GM18861 (cell line): ENCODE results near the gene RTL5.
A peak's percentile ranks its signal among the peaks of the same experiment; 100 is the strongest.
"Not testable (repeated sequence)": the region's sequence is repeated elsewhere in the genome, so short reads cannot be mapped to it uniquely, and the experiment has no call there.

ENCODE experiments used
- ATAC-seq: cut with Tn5 transposase; IDR thresholded peaks from one replicate; pipeline ENCODE4 v1.9.1; 2021; ENCODE audit not compliant: unreplicated experiment

The RTL5 gene

DNA sequence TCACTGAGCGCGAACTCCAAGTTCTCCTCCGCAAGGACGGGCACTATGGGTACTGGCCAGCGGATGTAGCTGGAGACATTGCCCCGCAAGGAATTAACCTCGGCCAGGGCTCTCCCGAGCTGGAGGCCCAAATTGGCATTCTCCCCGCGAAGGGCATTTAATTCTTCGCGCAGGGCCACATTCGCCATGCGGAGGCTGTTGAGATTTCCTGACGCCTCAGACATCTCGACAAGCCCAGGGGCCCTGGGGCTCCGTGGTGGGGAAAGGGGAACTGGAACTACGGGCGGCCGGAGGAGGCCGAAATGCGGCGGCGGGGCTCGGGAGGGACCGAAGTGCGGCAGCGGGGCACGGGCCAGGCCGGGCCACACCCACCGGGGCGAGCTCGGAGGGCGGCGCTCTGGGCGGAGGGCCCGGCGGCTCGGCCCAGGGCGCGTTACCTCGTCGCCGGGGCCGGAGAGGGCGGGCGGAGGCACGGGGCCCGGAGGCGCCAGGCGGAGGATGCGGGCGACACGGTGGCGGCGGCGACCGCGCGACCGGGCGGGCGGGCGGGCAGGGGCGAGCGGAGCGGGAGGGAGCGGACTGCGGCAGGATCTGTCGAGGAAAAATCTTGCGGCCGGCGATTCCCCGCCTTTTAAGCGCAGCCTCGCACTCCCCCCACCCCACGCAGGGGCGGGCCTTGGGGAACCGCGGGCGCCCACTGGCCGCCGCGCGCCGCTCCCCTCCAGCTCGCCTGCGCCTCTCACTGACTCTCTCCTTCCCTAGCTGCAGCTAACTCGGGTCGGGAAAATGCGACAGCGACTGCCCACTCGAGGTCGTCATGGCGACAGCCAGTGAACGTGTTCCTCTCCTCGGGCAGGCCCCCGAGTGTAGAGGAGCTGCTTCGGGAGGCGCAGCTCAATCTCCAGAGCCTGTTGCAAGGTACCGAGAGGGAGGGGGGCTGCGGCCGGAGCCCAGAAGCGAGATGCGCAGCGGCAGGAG, at the start of gene RTL5:
TSS of gene RTL5 (minus strand) at position 599 of the 978 bp plus-strand sequence.
- ATAC-seq, result peak; percentile 53

DNA sequence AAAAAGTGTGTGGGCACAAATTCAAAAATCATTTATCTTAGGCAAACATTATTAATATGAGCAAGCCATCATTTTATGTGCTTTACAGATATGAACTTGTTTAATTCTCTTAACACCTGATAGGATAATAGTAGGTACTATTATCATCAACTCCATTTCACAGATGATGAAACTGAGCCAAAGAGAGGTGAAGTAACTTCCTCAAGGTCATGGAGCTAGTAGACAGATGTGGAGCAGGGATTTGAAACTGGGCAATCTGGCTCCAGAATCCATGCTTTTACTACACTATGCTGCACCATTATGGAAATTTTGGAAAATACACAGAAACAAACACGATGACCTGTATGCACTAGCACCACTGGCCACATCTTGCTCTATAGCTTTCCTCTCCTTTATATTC, 48.8 kb upstream of the RTL5 start:
- no peak for ATAC-seq

- ATAC-seq, result no peak
Measured at GRCh38 chrX:72176981-72177380, 45.3 kb upstream of the RTL5 start.

- not testable (repeated sequence) for ATAC-seq
Measured at GRCh38 chrX:72176289-72176688, 44.6 kb upstream of the RTL5 start.

DNA sequence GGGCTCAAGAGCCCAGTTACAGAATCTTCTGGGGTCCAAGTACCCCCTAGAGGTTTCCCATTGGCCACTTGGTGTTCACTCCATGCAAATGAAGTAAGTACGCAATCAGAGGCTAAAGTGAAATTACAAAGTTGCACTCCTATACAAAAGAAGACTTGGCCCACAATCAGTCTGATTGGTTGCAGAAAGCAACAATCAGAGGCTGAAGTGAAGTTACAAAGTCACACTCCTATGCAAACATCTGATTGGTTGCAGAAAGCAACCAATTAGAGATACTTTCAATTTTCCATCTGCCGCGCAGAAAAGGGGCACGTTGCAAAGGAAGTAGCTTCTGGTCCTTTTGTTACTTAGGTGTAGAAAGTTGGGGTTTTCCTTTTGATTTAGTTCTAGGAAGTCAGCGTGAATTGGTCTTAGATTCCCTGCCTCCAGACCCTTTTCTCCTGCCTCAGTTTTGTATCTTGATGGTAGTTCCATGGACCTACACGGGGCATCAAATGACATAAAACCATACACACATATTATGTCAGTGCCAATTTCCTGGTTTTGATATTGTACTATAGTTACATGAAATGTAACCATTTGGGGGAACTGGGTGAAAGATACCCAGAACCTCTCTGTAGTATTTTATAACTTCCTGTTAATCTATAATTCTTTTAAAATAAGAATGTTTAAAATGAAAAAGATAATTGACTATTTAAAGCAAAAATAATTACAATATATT, 37.5 kb upstream of the RTL5 start:
- no peak for ATAC-seq

DNA sequence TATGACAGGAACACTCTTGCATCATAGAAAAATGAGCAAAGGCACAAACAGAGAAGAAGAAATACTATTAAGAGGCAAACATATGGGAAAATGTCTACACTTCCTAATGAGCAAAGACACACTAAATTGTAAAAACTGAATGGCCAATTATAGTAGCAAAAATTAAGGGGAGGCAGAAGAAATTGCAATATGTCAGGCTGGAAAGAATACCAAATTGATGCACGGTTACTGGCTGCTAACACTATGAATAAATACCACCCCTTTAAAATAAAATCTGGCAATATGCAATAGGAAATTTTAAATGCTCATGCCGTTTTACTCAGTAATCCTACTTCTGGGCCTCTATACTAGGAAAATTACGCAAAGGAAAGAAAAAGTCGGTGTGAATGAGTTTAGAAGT, 33.8 kb upstream of the RTL5 start:
- ATAC-seq, result no peak

DNA sequence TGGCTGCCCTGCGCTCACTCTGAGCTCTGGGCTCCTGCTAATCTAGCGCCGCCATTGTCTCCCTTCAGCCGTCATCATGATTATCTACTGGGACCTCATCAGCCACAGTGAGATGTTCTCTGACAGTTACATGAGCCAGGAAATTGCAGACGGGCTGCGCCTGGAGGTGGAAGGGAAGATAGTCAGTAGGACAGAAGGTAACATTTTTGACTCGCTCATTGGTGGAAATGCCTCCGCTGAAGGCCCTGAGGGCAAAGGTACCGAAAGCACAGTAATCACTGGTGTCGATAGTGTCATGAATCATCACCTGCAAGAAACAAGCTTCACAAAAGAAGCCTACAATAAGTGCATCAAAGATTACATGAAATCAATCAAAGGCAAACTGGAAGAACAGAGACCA, 28.1 kb upstream of the RTL5 start:
- ATAC-seq, result no peak

GRCh38 chrX:72158773-72159172, 27.1 kb upstream of the RTL5 start:
- no peak for ATAC-seq

DNA sequence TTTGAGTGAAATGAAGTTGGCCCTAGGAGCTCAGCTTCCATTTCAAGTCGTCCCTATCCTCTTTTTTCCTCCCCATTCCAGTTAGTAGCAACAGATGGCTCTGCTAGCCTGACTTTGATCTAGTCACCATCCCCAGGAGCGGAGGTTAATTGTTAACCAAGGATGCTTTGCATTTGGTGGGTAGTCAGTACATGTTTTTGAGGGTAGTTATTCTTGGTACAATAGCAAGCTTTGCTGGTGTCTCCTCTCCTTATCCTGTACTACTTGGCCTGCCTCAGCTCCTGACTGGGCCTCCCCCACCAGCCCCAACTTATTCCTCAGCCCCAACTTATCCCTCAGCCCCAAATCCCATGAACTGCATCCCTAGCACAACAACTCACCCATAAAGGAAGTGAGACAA, 14.8 kb upstream of the RTL5 start:
- ATAC-seq, result no peak

GRCh38 chrX:72145181-72145580, 13.5 kb upstream of the RTL5 start:
- no peak for ATAC-seq

DNA sequence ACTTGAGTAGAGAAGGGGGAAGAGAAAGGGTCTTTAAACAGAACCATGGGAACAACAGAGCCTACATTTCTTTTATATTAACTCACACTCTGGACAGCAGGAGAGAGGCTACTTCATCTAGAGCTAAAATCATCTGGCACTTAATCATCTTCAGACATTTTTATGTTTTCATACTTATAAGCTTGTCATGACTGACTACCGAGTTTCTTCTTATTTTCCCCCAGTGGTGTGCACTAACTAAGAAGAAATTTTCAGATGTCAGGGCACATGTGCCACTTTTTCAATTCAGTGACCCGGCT, 11.8 kb upstream of the RTL5 start:
- ATAC-seq, result no peak

GRCh38 chrX:72142794-72143608, 11.3 kb upstream of the RTL5 start:
- ATAC-seq, result no peak

GRCh38 chrX:72142094-72142793, 10.5 kb upstream of the RTL5 start:
- no peak for ATAC-seq

DNA sequence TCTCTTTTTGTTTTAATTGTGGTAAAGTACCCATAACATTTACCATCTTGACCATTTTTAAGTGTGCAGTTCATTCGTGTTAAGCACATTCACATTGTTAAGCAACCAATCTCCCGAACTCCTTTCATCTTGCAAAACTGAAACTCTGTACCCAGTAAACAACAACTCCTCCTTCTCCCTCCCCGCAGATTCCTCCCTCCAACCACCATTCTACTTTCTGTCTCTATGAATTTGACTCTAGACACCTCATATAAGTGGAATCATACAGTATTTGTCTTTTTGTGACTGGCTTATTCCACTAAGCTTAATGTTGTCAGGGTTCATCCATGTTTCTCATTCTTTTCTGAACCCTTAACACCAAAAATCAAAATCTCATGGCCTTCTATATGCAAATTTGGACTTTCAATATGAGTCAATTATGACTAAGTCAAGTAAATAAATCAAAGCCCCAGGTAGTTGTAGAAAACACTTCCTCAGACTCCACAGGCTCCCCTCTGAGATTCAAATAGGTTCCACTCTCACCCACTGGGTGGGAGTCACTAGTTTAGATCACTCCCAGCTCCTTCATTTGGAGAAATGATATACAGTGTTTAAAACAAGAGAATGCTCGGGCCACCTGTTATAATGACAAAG, 9.8 kb upstream of the RTL5 start:
- ATAC-seq, result peak; percentile 39

- ATAC-seq, result no peak
Measured at GRCh38 chrX:72139538-72139937, 7.8 kb upstream of the RTL5 start.

- no peak for ATAC-seq
Measured at GRCh38 chrX:72137846-72138495, 6.3 kb upstream of the RTL5 start.

DNA sequence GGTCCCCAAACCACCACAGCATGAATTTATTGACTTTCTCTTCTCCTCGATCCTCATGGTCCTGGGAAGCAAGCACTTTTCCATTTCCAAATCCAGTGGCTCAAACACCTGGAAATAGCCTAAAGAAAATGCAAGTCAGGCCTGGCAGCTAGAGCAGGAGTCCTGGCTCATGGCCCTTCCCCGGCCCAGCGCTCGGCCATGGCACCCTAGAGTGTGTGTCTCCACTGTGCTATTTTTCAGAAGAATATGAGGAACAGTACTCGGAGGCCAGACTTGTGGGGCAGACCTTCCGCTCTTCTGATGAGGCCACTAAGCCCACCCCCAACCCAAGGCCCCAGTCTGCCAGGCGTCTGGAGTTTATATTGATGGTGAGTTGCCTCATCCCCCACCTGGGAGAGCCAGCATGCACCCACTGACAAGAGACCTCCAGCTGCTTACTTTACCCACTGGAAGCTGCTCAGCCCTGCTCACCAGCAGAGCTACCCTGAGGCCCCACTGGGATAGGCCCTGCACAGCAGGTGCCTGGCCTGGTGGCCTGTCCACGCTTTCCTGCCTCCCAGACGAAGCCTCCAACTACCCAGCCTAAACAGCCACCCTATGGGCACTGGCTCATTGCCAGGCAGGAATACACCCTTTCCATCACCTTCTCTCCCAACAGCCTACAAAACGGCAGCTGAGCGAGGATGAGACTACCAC, 2.3 kb upstream of the RTL5 start:
- ATAC-seq, result no peak

DNA sequence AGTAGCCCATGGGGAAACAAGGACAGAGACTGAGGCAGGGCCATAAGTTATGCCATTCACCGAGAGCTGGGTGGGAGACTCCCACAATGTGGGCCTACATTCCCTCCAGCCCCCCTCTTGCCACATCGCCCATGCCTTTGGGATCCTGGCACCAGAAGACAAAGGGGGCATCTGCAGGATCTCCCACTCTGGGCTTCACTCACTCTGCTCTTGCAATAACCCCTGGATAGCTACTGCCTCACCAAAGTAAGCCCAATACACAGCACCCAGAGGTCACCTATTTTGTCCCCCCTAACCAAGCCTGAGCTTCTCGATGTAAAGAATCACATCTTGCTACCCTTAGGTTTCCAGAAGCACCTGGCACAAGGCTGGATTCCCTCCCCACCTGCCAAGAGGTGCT, 741 bp upstream of the RTL5 start:
- ATAC-seq, result no peak

GRCh38 chrX:72130762-72131250, 909 bp downstream of the RTL5 start:
- no peak for ATAC-seq
